ENCODE data around the gene SYNDIG1. TPM values are rescaled to one million over a fixed set of nuclear protein-coding genes. Genes with fewer than 3 reads are reported as not detected.

SYNDIG1 gene
- total RNA-seq, 1 donor, result 2.2 TPM

- H3K27me3 ChIP-seq (ENCODE audit: insufficient read depth, low read length), result peaks cover 3% of the 10 kb centered on the region
- no peaks in the 10 kb centered on the region for H3K79me2 ChIP-seq (ENCODE audit: insufficient read depth, low read length)
- no peak overlapping the region for H3K27ac ChIP-seq (ENCODE audit: low read depth, low read length)
- H3K4me3 ChIP-seq (ENCODE audit: insufficient read depth, low read length), result no peak overlapping the region
- H3K4me1 ChIP-seq (ENCODE audit: insufficient read depth, low read length), result no peaks in the 10 kb centered on the region
- DNase-seq (ENCODE audit: insufficient read length, low spot score, missing footprints), result no peak
- TF ChIP-seq CTCF (IDR thresholded peaks at IDR 0.05; ENCODE audit: extremely low read depth, low read depth, low read length), result no peak
- H4K20me1 ChIP-seq (ENCODE audit: insufficient read depth, low read length), result no peaks in the 10 kb centered on the region
- no peak overlapping the region for H2AFZ ChIP-seq (ENCODE audit: low read length)
- H3K36me3 ChIP-seq (ENCODE audit: insufficient read depth, low read length), result no peaks in the 10 kb centered on the region
- H3K9me3 ChIP-seq (ENCODE audit: low read depth, low read length), result no peaks in the 10 kb centered on the region
- H3K4me2 ChIP-seq (ENCODE audit: insufficient read depth, low read length), result no peak overlapping the region
These were observed 118.7 kb downstream of the SYNDIG1 start for GRCh38 chr20:24588047-24588635.

GRCh38 chr20:24588725-24589340, 119.4 kb downstream of the SYNDIG1 start:
- H3K4me1 ChIP-seq (ENCODE audit: insufficient read depth, low read length), result no peaks in the 10 kb centered on the region
- H3K9me3 ChIP-seq (ENCODE audit: low read depth, low read length), result no peaks in the 10 kb centered on the region
- H3K4me3 ChIP-seq (ENCODE audit: insufficient read depth, low read length), result no peak overlapping the region
- no peaks in the 10 kb centered on the region for H3K79me2 ChIP-seq (ENCODE audit: insufficient read depth, low read length)
- H2AFZ ChIP-seq (ENCODE audit: low read length), result no peak overlapping the region
- no peaks in the 10 kb centered on the region for H3K36me3 ChIP-seq (ENCODE audit: insufficient read depth, low read length)
- H3K27me3 ChIP-seq (ENCODE audit: insufficient read depth, low read length), result peaks cover 3% of the 10 kb centered on the region
- H4K20me1 ChIP-seq (ENCODE audit: insufficient read depth, low read length), result no peaks in the 10 kb centered on the region
- TF ChIP-seq CTCF (IDR thresholded peaks at IDR 0.05; ENCODE audit: extremely low read depth, low read depth, low read length), result no peak
- no peak for DNase-seq (ENCODE audit: insufficient read length, low spot score, missing footprints)
- H3K27ac ChIP-seq (ENCODE audit: low read depth, low read length), result no peak overlapping the region
- H3K4me2 ChIP-seq (ENCODE audit: insufficient read depth, low read length), result no peak overlapping the region

GRCh38 chr20:24589381-24589780, 120.0 kb downstream of the SYNDIG1 start:
- Histone ChIP-seq H2AFZ (ENCODE audit: low read length) (no peak overlapping the region), H3K4me2 (ENCODE audit: insufficient read depth, low read length) (no peak overlapping the region), H3K9me3 (ENCODE audit: low read depth, low read length) (no peaks in the 10 kb centered on the region), H3K27ac (ENCODE audit: low read depth, low read length) (no peak overlapping the region), H3K36me3 (ENCODE audit: insufficient read depth, low read length) (no peaks in the 10 kb centered on the region), H3K79me2 (ENCODE audit: insufficient read depth, low read length) (no peaks in the 10 kb centered on the region), H4K20me1 (ENCODE audit: insufficient read depth, low read length) (no peaks in the 10 kb centered on the region), H3K4me1 (ENCODE audit: insufficient read depth, low read length) (no peaks in the 10 kb centered on the region), H3K27me3 (ENCODE audit: insufficient read depth, low read length) (peaks cover 3% of the 10 kb centered on the region), H3K4me3 (ENCODE audit: insufficient read depth, low read length) (no peak overlapping the region)
- no peak for DNase-seq (ENCODE audit: insufficient read length, low spot score, missing footprints)
- no peak for TF ChIP-seq CTCF (IDR thresholded peaks at IDR 0.05; ENCODE audit: extremely low read depth, low read depth, low read length)

- H2AFZ ChIP-seq (ENCODE audit: low read length), result no peak overlapping the region
- no peak overlapping the region for H3K4me2 ChIP-seq (ENCODE audit: insufficient read depth, low read length)
- no peak for TF ChIP-seq CTCF (IDR thresholded peaks at IDR 0.05; ENCODE audit: extremely low read depth, low read depth, low read length)
- peaks cover 3% of the 10 kb centered on the region for H3K27me3 ChIP-seq (ENCODE audit: insufficient read depth, low read length)
- H3K36me3 ChIP-seq (ENCODE audit: insufficient read depth, low read length), result no peaks in the 10 kb centered on the region
- no peak overlapping the region for H3K4me3 ChIP-seq (ENCODE audit: insufficient read depth, low read length)
- DNase-seq (ENCODE audit: insufficient read length, low spot score, missing footprints), result no peak
- H3K79me2 ChIP-seq (ENCODE audit: insufficient read depth, low read length), result no peaks in the 10 kb centered on the region
- no peaks in the 10 kb centered on the region for H3K4me1 ChIP-seq (ENCODE audit: insufficient read depth, low read length)
- H3K27ac ChIP-seq (ENCODE audit: low read depth, low read length), result no peak overlapping the region
- no peaks in the 10 kb centered on the region for H4K20me1 ChIP-seq (ENCODE audit: insufficient read depth, low read length)
- no peaks in the 10 kb centered on the region for H3K9me3 ChIP-seq (ENCODE audit: low read depth, low read length)
These were observed 120.4 kb downstream of the SYNDIG1 start for GRCh38 chr20:24589815-24590177.
